HCT116 (cell line): ENCODE data around the gene RBM8A. TPM values are rescaled to one million over a fixed set of nuclear protein-coding genes. Genes with fewer than 3 reads are reported as not detected.

Source experiments
- ATAC-seq: fragments of 200-7000 bp; cut with Tn5 transposase; 2 replicates; pipeline ENCODE4 v1.9.1; 2020; ENCODE audit warnings: mild to moderate bottlenecking, moderate library complexity
- BruUV-seq: library from RNA; stranded (reverse); fragments of 400-500 nt; replicated peaks from 2 replicates; lab custom pipeline; 2021; lab: Mats Ljungman, UMichigan
- CTCF ChIA-PET: fragments of 300-600 bp; sonication (Branson Sonifier 250); formaldehyde crosslinking; loops from one replicate; lab custom pipeline; 2021; ENCODE audit warnings: antibody characterized with exemption; lab: Charles Lee
- POLR2A ChIA-PET: fragments of 300-600, 350-600 bp; sonication (Branson Sonifier 250); formaldehyde crosslinking; loops from one replicate; lab custom pipeline; 2021; ENCODE audit warnings: antibody characterized with exemption; lab: Charles Lee
- RAD21 ChIA-PET, 2 experiments: fragments of 300-600 bp; sonication (Branson Sonifier 250); formaldehyde crosslinking; loops; one replicate each; lab custom pipeline; 2023; ENCODE audit warnings: low total read pairs in 2 of 2; ENCODE audit not compliant: uncharacterized antibody in 2 of 2, unreplicated experiment in 2 of 2, low non-redundant PET in 1 of 2; lab: Charles Lee
- DNase-seq: peaks from one replicate; pipeline ENCODE4 v3.0.0-alpha.2; 2010; ENCODE audit warnings: low read depth, low spot score
- H2AFZ ChIP-seq: fragments of 200-600 bp; shearing (Covaris generic), sonication (generic); 2 replicates; pipeline ENCODE4 v1.6.1; 2017; ENCODE audit warnings: low read depth, mixed run types, mixed read lengths, antibody characterized with exemption, low read length; ENCODE audit not compliant: poor library complexity, severe bottlenecking
- H3K27ac ChIP-seq: 2 replicates; pipeline ENCODE4 v1.5.1; 2012; ENCODE audit warnings: low read depth, low read length
- H3K27me3 ChIP-seq: fragments of 200-600 bp; sonication (generic); 2 replicates; pipeline ENCODE4 v1.6.1; 2016; ENCODE audit warnings: mixed run types, low read length, mixed read lengths; ENCODE audit not compliant: insufficient read depth
- H3K36me3 ChIP-seq, 2 experiments: fragments of 200-500 bp in 1 of 2; fragments of 200-600 bp in 1 of 2; sonication (Bioruptor generic) in 1 of 2; sonication (generic) in 1 of 2; 2 replicates each; pipeline versions ENCODE4 v1.5.1 to v1.6.1; 2014 to 2016; ENCODE audit warnings: low read length in 2 of 2, inconsistent platforms in 1 of 2, mixed read lengths in 1 of 2, mixed run types in 1 of 2; ENCODE audit not compliant: insufficient read depth in 2 of 2, control insufficient read depth in 1 of 2
- H3K4me1 ChIP-seq, 2 experiments: fragments of 200-600 bp in 1 of 2; sonication (generic) in 1 of 2; 2 replicates each; pipeline versions ENCODE4 v1.5.1 to v1.6.1; 2012 to 2017; ENCODE audit warnings: low read length in 2 of 2, inconsistent platforms in 1 of 2, mild to moderate bottlenecking in 1 of 2, mixed read lengths in 1 of 2, mixed run types in 1 of 2, moderate library complexity in 1 of 2; ENCODE audit not compliant: insufficient read depth in 2 of 2, control insufficient read depth in 1 of 2
- H3K4me2 ChIP-seq: fragments of 200-600 bp; sonication (generic); 2 replicates; pipeline ENCODE4 v1.6.1; 2017; ENCODE audit warnings: mixed run types, low read length, mixed read lengths
- H3K4me3 ChIP-seq, 2 experiments: fragments of 200-600 bp in 1 of 2; sonication (generic) in 1 of 2; replicated peaks in 1 of 2; 2 replicates each; pipeline ENCODE4 v1.5.1; 2011 to 2016; ENCODE audit warnings: low read length in 2 of 2, control low read depth in 1 of 2, low read depth in 1 of 2, mild to moderate bottlenecking in 1 of 2, mixed read lengths in 1 of 2, mixed run types in 1 of 2
- H3K79me2 ChIP-seq: fragments of 200-600 bp; sonication (generic); 2 replicates; pipeline ENCODE4 v1.6.1; 2017; ENCODE audit warnings: mild to moderate bottlenecking, mixed run types, low read length, moderate library complexity, mixed read lengths; ENCODE audit not compliant: insufficient read depth
- H3K9ac ChIP-seq: fragments of 200-600 bp; sonication (generic); 2 replicates; pipeline ENCODE4 v1.6.1; 2016; ENCODE audit warnings: low read length, mixed read lengths
- H3K9me2 ChIP-seq: fragments of 200-600 bp; sonication (generic), shearing (Covaris generic); 2 replicates; pipeline ENCODE4 v1.6.1; 2017; ENCODE audit warnings: mixed run types, mild to moderate bottlenecking, moderate library complexity; ENCODE audit not compliant: insufficient read depth
- H3K9me3 ChIP-seq, 2 experiments: fragments of 200-500 bp in 1 of 2; fragments of 200-600 bp in 1 of 2; sonication (Bioruptor generic) in 1 of 2; sonication (generic) in 1 of 2; 2 replicates each; pipeline ENCODE4 v1.6.1; 2014 to 2017; ENCODE audit warnings: low read length in 2 of 2, mixed read lengths in 2 of 2, inconsistent platforms in 1 of 2, low read depth in 1 of 2, mild to moderate bottlenecking in 1 of 2, mixed run types in 1 of 2, moderate library complexity in 1 of 2; ENCODE audit not compliant: control insufficient read depth in 1 of 2, insufficient read depth in 1 of 2
- H4K20me1 ChIP-seq: fragments of 200-600 bp; sonication (generic), shearing (Covaris generic); 2 replicates; pipeline ENCODE4 v1.6.1; 2017; ENCODE audit warnings: mixed run types, mild to moderate bottlenecking, moderate library complexity; ENCODE audit not compliant: insufficient read depth
- CBX3 ChIP-seq: IDR thresholded peaks from 2 replicates; pipeline ENCODE4 v1.6.1; 2012; ENCODE audit warnings: low read depth
- CTCF ChIP-seq, 3 experiments: fragments of 200-600 bp in 1 of 3; sonication (generic) in 1 of 3; IDR thresholded peaks in 2 of 3; conservative IDR thresholded peaks in 1 of 3; 2 replicates each; pipeline ENCODE4 v1.5.1; 2012 to 2017; ENCODE audit warnings: low read depth in 2 of 3, low read length in 2 of 3, antibody characterized with exemption in 1 of 3, borderline replicate concordance in 1 of 3, control low read depth in 1 of 3, mild to moderate bottlenecking in 1 of 3, mixed read lengths in 1 of 3, mixed run types in 1 of 3, moderate library complexity in 1 of 3; ENCODE audit not compliant: insufficient read depth in 1 of 3
- EGR1 ChIP-seq: IDR thresholded peaks from 2 replicates; pipeline ENCODE4 v1.6.1; 2012; ENCODE audit warnings: low read depth
- ELF1 ChIP-seq: IDR thresholded peaks from 2 replicates; pipeline ENCODE4 v1.6.1; 2012; ENCODE audit warnings: low read depth, borderline replicate concordance
- EZH2 ChIP-seq: fragments of 200-600 bp; sonication (generic); IDR thresholded peaks from 2 replicates; pipeline ENCODE4 v1.6.1; 2017; ENCODE audit warnings: antibody characterized with exemption, mixed run types
- FOSL1 ChIP-seq: IDR thresholded peaks from 2 replicates; pipeline ENCODE4 v1.6.1; 2012; ENCODE audit warnings: low read depth
- JUND ChIP-seq: IDR thresholded peaks from 2 replicates; pipeline ENCODE4 v1.6.1; 2012
- POLR2A ChIP-seq: IDR thresholded peaks from 2 replicates; pipeline ENCODE4 v1.7.0; 2011; ENCODE audit warnings: borderline replicate concordance; ENCODE audit not compliant: insufficient read depth, insufficient read length; ENCODE audit errors: extremely low read depth
- RAD21 ChIP-seq: IDR thresholded peaks from 2 replicates; pipeline ENCODE4 v1.6.1; 2012; ENCODE audit warnings: low read depth, mild to moderate bottlenecking
- REST ChIP-seq: IDR thresholded peaks from 2 replicates; pipeline ENCODE4 v1.6.1; 2012; ENCODE audit warnings: low read depth
- SIN3A ChIP-seq: IDR thresholded peaks from 2 replicates; pipeline ENCODE4 v1.6.1; 2012; ENCODE audit warnings: low read depth
- TCF7L2 ChIP-seq: IDR thresholded peaks from 2 replicates; pipeline ENCODE4 v1.7.0; 2011; ENCODE audit warnings: borderline replicate concordance, inconsistent platforms; ENCODE audit not compliant: insufficient read depth, insufficient read length; ENCODE audit errors: extremely low read depth
- ZBTB33 ChIP-seq: IDR thresholded peaks from 2 replicates; pipeline ENCODE4 v1.6.1; 2011; ENCODE audit warnings: mild to moderate bottlenecking, low read length, moderate library complexity; ENCODE audit not compliant: insufficient replicate concordance; ENCODE audit errors: extremely low read depth
- ZFX ChIP-seq: fragments of 450-650 bp; IDR thresholded peaks from 2 replicates; pipeline ENCODE4 v1.6.1; 2017
- ZNF274 ChIP-seq: fragments of 200-500 bp; sonication (Bioruptor generic); IDR thresholded peaks from 2 replicates; pipeline ENCODE4 v1.6.1; 2014; ENCODE audit warnings: mild to moderate bottlenecking, low read depth, low read length, inconsistent platforms
- intact Hi-C: fragments of 100-400 bp; cut with micrococcal nuclease; formaldehyde crosslinking; loops from 2 replicates; pipeline ENCODE4 v1.10.0; 2022
- total RNA-seq: library from RNA; stranded (reverse); gene quantifications from one replicate; pipeline ENCODE4 v1.2.1, GENCODE V29; 2021; ENCODE audit not compliant: unreplicated experiment
- TF ChIP-seq, protein P1 (sequence below): IDR thresholded peaks from 2 replicates; pipeline ENCODE4 v1.6.1; 2012
- TF ChIP-seq, protein P2 (sequence below): IDR thresholded peaks from 2 replicates; pipeline ENCODE4 v1.6.1; 2012

Gene RBM8A
- total RNA-seq, 1 experiment from 2014 or later = 195 TPM

DNA sequence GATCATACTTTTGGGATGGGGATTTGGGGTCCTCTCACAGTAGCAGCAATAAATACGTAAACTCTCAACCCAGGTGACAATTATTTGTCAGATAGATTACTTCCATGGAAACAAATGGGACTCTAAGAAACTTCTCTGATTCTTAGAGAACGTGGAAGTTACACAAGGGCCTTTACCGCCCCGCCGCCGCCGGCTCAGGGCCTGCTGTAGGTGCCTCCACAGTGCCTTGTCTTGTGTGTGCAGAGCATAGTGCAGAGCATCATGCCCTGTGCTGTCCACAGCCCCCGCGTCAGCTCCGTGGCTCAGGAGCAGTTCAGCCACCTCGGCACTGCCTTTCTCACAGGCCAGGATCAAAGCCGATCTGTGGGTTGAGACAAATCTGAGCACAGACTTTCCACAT is 52.6 kb downstream of the RBM8A start:
- RAD21 ChIA-PET = no interaction called here
- POLR2A ChIA-PET = no interaction called here
- H3K27me3 ChIP-seq = no peaks in the 10 kb centered on the region
- H3K4me3 ChIP-seq = no peak overlapping the region
- H2AFZ ChIP-seq = no peak overlapping the region
- no TSS peak for BruUV-seq
- H3K4me1 ChIP-seq = peaks cover 0 to 14% of the 10 kb centered on the region in 2 experiments; a peak in 3 of 4 replicates
- H3K79me2 ChIP-seq = no peaks in the 10 kb centered on the region
- no peak for DNase-seq
- ATAC-seq = no peak
- no peak overlapping the region for H3K4me2 ChIP-seq
- intact Hi-C loops = no loop called here
- H3K9ac ChIP-seq = no peak overlapping the region
- H3K36me3 ChIP-seq = no peaks in the 10 kb centered on the region
- H3K27ac ChIP-seq = no peak overlapping the region
- H3K9me3 ChIP-seq = no peaks in the 10 kb centered on the region
- no peak for TF ChIP-seq ZNF274
- no peak for TF ChIP-seq SIN3A
- no peak for TF ChIP-seq ZBTB33
- TF ChIP-seq, protein P1, sequence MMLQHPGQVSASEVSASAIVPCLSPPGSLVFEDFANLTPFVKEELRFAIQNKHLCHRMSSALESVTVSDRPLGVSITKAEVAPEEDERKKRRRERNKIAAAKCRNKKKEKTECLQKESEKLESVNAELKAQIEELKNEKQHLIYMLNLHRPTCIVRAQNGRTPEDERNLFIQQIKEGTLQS = no peak
- TF ChIP-seq RAD21 = no peak
- no peak for TF ChIP-seq TCF7L2
- no peak for TF ChIP-seq ELF1
- no peak for TF ChIP-seq JUND
- no peak for TF ChIP-seq FOSL1
- TF ChIP-seq, protein P2, sequence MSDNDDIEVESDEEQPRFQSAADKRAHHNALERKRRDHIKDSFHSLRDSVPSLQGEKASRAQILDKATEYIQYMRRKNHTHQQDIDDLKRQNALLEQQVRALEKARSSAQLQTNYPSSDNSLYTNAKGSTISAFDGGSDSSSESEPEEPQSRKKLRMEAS = no peak
- no peak for TF ChIP-seq POLR2A
- no peak for TF ChIP-seq REST
- TF ChIP-seq CBX3 = no peak
- no peak for TF ChIP-seq EGR1
- TF ChIP-seq EZH2 = no peak
- no peak for TF ChIP-seq ZFX
- no peak for TF ChIP-seq CTCF (IDR thresholded peaks at IDR 0.05 in 2 of 3, conservative IDR thresholded peaks at IDR 0.05 in 1 of 3; ENCODE audit: borderline replicate concordance in 1 of 3, insufficient read depth in 1 of 3, low read depth in 2 of 3, low read length in 2 of 3)
- CTCF ChIA-PET = no interaction called here
- H4K20me1 ChIP-seq = no peaks in the 10 kb centered on the region
- no peaks in the 10 kb centered on the region for H3K9me2 ChIP-seq
